GM19438 (cell line): ENCODE measurements around the gene OR14K1.
"Not testable (repeated sequence)": the region's sequence is repeated elsewhere in the genome, so short reads cannot be mapped to it uniquely, and the experiment has no call there.

Experiments
- ATAC-seq: cut with Tn5 transposase; IDR thresholded peaks from one replicate; pipeline ENCODE4 v1.9.1; 2021; ENCODE audit warnings: low read depth; ENCODE audit not compliant: unreplicated experiment

OR14K1 gene, protein sequence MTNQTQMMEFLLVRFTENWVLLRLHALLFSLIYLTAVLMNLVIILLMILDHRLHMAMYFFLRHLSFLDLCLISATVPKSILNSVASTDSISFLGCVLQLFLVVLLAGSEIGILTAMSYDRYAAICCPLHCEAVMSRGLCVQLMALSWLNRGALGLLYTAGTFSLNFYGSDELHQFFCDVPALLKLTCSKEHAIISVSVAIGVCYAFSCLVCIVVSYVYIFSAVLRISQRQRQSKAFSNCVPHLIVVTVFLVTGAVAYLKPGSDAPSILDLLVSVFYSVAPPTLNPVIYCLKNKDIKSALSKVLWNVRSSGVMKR

DNA sequence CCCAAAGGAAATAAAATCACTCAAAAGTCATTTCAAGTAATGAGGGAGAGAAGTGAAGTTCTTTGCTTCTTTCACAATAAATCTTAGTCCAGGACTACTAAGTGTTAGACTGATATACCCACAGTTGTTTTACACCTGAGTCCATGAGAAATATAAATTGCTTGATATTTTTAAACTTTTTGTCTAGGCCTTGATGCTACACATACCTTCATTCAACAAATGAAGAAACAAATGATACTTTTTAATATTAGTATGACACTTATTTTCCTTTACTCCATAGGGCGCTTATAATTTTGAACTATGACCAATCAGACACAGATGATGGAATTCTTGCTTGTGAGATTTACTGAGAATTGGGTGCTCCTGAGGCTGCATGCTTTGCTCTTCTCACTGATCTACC, at the start of gene OR14K1:
Gene OR14K1 (plus strand): TSS at position 301 of the 400 bp plus-strand sequence. CDS start 0 bp downstream, at position 301.
- no peak for ATAC-seq

DNA sequence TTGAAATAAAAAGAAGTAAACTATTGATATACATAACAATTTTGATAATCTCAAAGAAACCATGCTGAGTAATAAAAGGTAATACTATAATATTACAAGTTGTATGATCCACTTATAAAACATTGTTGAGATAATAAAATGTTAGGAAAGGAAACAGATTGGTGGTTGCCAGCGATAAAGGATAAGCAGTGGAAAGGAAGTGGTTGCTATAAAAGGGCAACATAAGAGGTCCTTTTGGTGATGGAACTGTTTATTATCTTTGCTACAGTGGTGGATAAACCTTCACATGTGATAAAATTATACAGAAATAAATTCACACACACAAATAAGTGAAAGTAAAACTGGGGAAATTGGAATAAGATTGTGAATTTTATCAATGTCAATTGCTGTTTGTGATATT, 37.1 kb upstream of the OR14K1 start:
- no peak for ATAC-seq

DNA sequence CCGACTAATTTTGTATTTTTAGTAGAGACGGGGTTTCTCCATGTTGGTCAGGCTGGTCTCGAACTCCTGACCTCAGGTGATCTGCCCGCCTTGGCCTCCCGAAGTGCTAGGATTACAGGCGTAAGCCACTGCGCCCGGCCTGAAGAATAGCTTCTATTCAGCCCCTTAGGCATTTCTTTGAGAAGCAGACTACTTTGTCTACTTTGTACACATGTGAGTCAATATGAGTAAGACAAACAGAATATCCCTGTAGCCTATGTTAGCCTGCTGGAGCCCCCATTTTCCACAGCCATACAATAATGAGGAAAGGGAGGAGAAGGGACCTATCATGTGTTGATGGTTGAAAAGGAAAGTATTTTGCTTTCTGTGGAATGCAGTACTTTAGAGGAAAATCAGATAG, 27.7 kb upstream of the OR14K1 start:
- ATAC-seq: not testable (repeated sequence)

DNA sequence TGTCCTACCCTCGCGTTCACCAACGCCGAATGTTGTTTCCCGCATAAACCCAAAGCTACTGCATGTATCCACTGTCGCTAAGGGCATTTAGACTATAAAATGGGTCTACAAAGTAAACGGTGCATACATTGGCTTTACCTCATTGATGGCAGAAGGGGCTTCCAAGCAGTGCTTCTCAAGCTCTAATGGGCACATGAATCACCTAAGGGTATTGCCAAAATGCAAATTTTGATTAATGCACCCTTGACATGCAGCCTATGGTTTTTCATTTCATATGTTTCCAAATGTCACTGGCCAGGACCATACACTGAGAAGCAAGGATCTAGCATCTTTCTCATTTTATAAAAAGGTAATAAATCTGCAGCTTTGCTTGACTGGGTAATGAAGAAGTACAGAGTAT, 24.7 kb upstream of the OR14K1 start:
- no peak for ATAC-seq

DNA sequence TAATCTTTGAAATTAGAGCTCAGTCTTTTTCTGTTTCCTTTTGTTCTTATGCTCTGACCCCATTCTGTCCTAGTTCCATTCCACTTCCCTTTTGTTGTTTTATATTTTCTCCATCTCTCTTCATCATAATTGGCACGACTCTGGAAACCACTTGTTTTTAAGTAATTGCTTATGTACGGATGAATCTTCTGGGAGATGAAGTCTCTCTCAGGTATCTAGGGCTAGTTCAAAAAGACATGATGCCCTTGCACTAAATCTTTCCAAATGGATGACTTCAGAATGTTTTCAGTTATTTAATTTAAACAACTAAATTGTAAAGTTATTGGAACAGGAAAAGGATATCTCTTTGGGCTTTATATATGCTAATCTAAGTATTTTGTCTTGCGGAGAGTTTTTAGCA, 21.9 kb upstream of the OR14K1 start, which contains the start of gene OR6F1:
Gene OR6F1 (minus strand): TSS at position 101 of the 400 bp plus-strand sequence. CDS start 3,891 bp downstream, outside the sequence.
- no peak for ATAC-seq

DNA sequence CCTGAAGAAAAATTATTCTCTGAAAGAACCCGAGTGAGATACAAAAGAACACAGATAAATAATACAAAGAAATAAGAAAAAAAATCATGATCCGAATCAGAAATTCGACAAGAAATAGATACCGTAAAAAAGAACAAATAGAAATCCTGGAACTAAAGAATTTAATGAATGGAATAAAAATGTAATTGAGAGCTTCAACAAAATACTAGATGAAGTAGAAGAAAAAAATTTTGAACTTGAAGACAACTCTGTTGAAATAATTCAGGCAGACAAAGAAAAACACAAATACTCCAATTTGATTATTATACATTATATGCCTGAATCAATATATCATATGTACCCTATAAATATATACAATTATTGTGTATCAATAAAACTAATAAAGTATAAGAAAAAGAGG, 17.2 kb upstream of the OR14K1 start:
- ATAC-seq: no peak

DNA sequence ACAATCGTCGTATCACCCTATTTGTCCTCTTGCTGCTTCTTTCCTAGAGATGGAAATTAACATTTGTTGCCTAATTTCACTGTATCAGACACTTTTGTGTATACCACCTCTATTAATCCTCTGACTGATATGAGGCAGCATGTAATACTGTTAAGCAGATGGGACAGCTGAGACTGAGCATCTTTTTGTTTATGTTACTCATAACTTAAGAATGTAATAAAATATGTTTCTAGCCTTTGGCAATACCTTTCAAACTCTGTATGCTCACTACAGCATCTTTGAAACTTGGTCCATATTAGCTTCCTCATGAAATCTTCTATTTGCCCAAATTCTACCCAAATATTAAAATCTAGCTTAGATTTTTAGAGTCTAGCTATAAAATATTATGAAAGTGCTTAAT, 2.3 kb downstream of the OR14K1 start:
- ATAC-seq: no peak

DNA sequence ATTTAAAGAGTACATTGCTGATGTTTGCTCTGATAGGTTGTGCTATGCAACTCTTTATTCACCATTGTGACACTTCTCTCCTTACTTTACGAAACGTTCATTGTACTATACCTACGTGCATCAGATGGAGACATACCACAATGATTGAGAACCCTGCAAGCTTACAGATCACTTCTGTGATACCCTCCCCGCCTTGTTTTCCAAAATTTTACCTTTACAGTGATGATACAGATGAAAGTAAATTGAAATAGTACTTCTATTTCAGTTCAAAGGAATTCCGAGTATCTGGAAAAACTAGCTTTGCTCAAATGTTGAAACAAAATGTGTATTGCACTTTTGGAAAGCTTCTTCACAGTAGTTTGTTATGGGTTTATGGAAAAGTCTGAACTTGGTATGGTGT, 3.3 kb downstream of the OR14K1 start:
- ATAC-seq: no peak

DNA sequence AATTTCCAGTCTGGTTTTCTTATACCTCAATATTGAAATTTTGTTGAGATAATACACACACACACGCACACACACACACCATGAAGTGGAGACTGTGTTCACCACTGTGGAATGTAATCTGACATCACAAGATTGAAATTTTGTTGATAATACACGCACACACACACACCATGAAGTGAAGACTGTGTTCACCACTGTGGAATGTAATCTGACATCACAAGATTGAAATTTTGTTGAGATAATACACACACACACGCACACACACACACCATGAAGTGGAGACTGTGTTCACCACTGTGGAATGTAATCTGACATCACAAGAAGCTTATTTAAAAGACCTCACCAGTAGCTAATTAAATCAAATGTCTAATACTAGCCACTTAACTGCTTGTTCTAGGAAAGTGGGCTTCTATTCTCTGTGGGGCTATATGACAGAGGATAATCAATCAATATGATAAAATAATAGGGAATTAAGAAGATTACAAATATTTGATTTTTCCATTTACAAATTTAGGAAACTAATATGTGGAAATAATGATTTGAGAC, 3.9 kb downstream of the OR14K1 start:
- ATAC-seq: not testable (repeated sequence)

DNA sequence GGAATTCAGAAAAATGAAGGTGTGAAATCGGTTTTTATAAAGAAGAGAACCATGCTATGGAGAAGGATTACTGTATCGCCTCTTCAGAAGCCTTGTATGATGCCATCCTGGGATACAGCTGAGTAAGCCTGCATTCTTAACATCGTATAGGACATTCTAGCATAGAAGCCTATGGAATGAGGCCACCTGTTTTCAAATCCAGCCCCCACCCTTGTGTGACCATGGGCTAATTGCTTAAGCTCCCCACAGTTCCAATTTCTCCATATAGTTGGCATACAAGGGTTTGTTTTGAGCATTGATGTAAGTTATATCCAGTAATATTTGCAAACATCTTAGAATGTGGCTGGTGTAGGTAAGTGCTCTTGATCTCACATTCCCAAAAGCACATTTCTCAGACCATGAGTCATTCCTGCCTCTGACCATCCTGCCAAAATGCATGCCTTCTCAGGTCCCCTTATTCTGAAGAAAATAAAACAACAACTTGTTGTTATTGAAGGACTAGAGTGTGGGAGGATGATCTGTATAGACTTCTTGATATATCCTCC, 8.0 kb downstream of the OR14K1 start:
- no peak for ATAC-seq

DNA sequence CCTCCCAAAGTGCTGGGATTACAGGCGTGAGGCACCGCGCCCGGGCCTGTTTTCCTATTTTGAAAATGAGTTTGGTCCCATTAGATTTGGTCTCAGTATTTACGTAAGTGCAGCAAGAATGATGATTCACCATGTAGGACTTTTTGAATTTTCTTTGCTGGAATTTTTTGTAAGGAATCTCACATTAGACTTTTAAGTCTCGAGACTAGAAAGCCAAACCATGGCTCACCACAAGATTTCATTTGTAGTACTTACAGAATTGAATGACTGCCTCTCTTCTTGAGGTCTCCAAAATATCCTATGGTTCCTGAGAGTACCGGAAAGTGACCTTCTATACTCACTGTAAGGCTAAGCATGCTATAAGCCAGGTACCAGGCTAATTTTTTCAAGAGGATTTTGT, 9.2 kb downstream of the OR14K1 start:
- ATAC-seq: no peak

DNA sequence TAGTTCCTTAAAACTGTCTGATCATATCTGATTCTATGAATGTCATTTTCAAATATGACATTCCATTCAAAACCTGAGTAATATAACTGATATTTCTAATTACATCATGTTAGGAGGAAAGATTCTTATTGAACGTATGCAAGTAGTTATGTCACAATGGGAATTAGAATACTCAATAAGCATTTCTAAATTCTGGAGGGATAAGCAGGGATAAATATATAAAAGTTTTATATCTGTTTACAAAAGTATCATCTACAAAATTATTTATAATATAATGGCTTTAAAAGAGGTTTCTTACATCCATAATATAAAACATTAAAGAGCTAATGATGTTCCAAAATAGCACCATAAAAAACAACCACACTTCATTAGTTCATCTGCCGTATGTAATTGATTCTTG, 9.6 kb downstream of the OR14K1 start, which contains the start of gene OR14A2:
Gene OR14A2 (minus strand): TSS at position 101 of the 400 bp plus-strand sequence.
- no peak for ATAC-seq

DNA sequence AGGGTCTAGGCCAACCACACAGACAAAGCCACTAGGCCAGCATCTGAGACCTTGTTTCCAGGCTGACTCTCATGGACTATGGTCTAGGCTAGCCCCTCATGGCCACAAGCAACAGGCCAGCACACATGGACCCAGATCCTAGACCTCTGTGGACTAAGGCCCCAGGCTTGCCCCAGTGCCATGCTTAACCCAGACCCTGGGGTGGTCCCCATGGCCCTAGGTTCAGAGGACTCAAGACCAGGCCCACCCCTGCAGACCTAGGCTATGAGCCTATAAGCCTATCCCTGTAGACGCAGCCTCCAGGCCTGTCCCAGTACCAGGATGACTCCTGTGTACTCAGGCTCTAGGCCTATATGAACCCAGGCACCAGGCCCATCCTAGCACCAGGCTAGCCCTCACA, 11.5 kb downstream of the OR14K1 start:
- no peak for ATAC-seq

DNA sequence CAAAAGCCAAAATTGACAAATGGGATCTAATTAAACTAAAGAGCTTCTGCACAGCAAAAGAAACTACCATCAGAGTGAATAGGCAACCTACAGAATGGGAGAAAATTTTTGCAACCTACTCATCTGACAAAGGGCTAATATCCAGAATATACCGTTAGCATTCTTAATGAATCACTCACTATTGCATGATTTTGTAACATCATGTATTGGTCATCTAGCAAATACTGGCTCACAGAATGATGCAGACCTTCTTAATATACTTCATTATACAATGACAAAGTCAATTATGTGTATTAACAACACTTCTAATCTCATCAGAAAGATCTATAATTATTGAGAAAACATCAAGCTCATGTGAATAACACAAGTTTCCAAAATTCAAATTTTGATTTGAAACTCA, 15.9 kb downstream of the OR14K1 start:
- not testable (repeated sequence) for ATAC-seq

DNA sequence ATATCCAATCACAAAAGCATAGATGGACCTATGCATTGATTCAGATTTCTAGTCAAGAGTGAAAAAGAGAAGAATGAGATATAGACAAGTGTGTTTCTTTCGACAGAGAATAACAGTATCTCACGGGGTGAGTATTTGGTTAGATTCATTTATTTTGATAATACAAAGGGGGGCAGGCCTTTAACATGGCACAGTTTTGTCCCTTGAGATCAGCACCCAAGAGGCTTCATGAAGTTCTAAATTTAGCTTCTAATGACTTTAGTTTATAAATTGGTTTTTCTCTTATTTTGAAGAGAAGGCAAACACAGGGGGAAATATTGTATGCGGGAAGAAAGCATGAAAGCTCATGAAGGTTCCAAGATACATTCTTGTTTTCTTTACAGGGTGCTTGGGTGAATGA, 22.0 kb downstream of the OR14K1 start, which contains the start of gene OR1C1:
Gene OR1C1 (minus strand): TSS at position 101 of the 400 bp plus-strand sequence. CDS start 2,150 bp downstream, outside the sequence.
- no peak for ATAC-seq

DNA sequence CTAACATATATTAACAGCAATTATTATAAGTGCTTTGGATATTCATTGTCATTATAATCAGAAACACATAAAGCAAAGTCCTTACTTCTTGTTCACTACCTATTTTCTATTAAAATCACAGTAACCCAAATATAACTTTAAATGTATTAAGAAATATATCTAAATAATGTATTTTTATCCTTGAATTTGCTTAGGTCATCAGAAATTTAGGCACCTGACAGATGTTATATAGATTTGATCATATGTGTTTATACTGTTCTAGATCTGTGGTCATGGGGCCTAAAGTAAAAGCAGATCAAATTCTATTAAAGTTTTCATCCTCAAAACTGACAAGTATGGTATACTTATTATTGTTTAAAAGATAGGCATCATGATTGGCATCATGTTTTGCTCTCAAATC, 31.2 kb downstream of the OR14K1 start:
- no peak for ATAC-seq
